SK-N-SH (cell line): ENCODE data around the gene E2F4. TPM values are rescaled to one million over a fixed set of nuclear protein-coding genes. Genes with fewer than 3 reads are reported as not detected.

ENCODE experiments used
- CTCF ChIA-PET: fragments of 300-600, 350-600 bp; formaldehyde crosslinking; extraction: SDS; loops from one replicate; lab custom pipeline; 2021; lab: Yijun Ruan, JAX
- POLR2A ChIA-PET: fragments of 350-600 bp; sonication (Branson Sonifier 250); formaldehyde crosslinking; extraction: SDS; loops from one replicate; lab custom pipeline; 2020; ENCODE audit warnings: antibody characterized with exemption, inconsistent platforms; lab: Yijun Ruan, JAX
- DNase-seq: peaks from one replicate; pipeline ENCODE4 v3.0.0; 2012
- H2AFZ ChIP-seq: fragments of 200-600 bp; sonication (generic); 2 replicates; pipeline ENCODE4 v1.8.1; 2016; ENCODE audit warnings: antibody characterized with exemption, mild to moderate bottlenecking, low read depth
- H3F3A ChIP-seq: fragments of 200-600 bp; sonication (generic); replicated peaks from 2 replicates; pipeline ENCODE3; 2016; ENCODE audit warnings: antibody characterized with exemption, mild to moderate bottlenecking; ENCODE audit not compliant: insufficient read depth
- H3K27ac ChIP-seq, 2 experiments: fragments of 200-500 bp in 1 of 2; fragments of 200-600 bp in 1 of 2; sonication (Bioruptor generic) in 1 of 2; sonication (generic), shearing (Covaris generic) in 1 of 2; 2 replicates each; pipeline versions ENCODE4 v1.5.1 to v1.6.1; 2014 to 2016; ENCODE audit warnings: low read depth in 2 of 2, inconsistent platforms in 1 of 2, low read length in 1 of 2, mild to moderate bottlenecking in 1 of 2, mixed read lengths in 1 of 2
- H3K27me3 ChIP-seq: fragments of 200-600 bp; sonication (generic), shearing (Covaris generic); 2 replicates; pipeline ENCODE4 v1.6.1; 2016; ENCODE audit warnings: mixed run types; ENCODE audit not compliant: insufficient read depth
- H3K36me3 ChIP-seq, 2 experiments: fragments of 200-500 bp in 1 of 2; fragments of 200-600 bp in 1 of 2; sonication (Bioruptor generic) in 1 of 2; sonication (generic) in 1 of 2; replicated peaks in 1 of 2; 2 replicates each; pipeline versions ENCODE3 to v1.5.1; 2014 to 2016; ENCODE audit warnings: low read length in 1 of 2, mild to moderate bottlenecking in 1 of 2; ENCODE audit not compliant: insufficient read depth in 2 of 2, control insufficient read depth in 1 of 2
- H3K4me1 ChIP-seq, 2 experiments: fragments of 200-500 bp in 1 of 2; fragments of 200-600 bp in 1 of 2; sonication (Bioruptor generic) in 1 of 2; sonication (generic), shearing (Covaris generic) in 1 of 2; 2 replicates each; pipeline versions ENCODE4 v1.5.1 to v1.6.1; 2014 to 2016; ENCODE audit warnings: low read depth in 1 of 2, low read length in 1 of 2, mixed run types in 1 of 2; ENCODE audit not compliant: insufficient read depth in 2 of 2, control insufficient read depth in 1 of 2
- H3K4me2 ChIP-seq: fragments of 200-600 bp; sonication (generic), shearing (Covaris generic); 2 replicates; pipeline ENCODE4 v1.6.1; 2017; ENCODE audit warnings: mixed run types
- H3K4me3 ChIP-seq, 2 experiments: fragments of 200-500 bp in 1 of 2; fragments of 200-600 bp in 1 of 2; sonication (Bioruptor generic) in 1 of 2; sonication (generic), shearing (Covaris generic) in 1 of 2; 2 replicates each; pipeline versions ENCODE4 v1.5.1 to v1.8.1; 2014 to 2016; ENCODE audit warnings: low read depth in 2 of 2, inconsistent platforms in 1 of 2, low read length in 1 of 2, mild to moderate bottlenecking in 1 of 2, mixed read lengths in 1 of 2, moderate library complexity in 1 of 2
- H3K79me2 ChIP-seq: fragments of 200-600 bp; sonication (generic); 2 replicates; pipeline ENCODE4 v1.8.1; 2017; ENCODE audit warnings: mild to moderate bottlenecking; ENCODE audit not compliant: insufficient read depth
- H3K9ac ChIP-seq: fragments of 200-600 bp; sonication (generic); 2 replicates; pipeline ENCODE4 v1.6.1; 2017; ENCODE audit warnings: mixed run types
- H3K9me2 ChIP-seq: fragments of 200-600 bp; sonication (generic); 2 replicates; pipeline ENCODE4 v1.6.1; 2017; ENCODE audit warnings: mixed run types
- H3K9me3 ChIP-seq: fragments of 200-600 bp; sonication (generic); 2 replicates; pipeline ENCODE4 v1.6.1; 2017; ENCODE audit warnings: mixed run types, mild to moderate bottlenecking, moderate library complexity
- H4K20me1 ChIP-seq: fragments of 200-600 bp; sonication (generic); 2 replicates; pipeline ENCODE4 v1.6.1; 2017; ENCODE audit warnings: mild to moderate bottlenecking, mixed run types; ENCODE audit not compliant: insufficient read depth
- EP300 ChIP-seq, 2 experiments: IDR thresholded peaks; 2 replicates each; pipeline versions ENCODE4 v1.4.0 to v1.6.1; 2012; ENCODE audit warnings: borderline replicate concordance in 1 of 2, low read depth in 1 of 2, low read length in 1 of 2
- EZH2phosphoT487 ChIP-seq: fragments of 200-600 bp; sonication (generic); IDR thresholded peaks from 2 replicates; pipeline ENCODE4 v1.6.1; 2017; ENCODE audit warnings: low read depth, mixed run types, mild to moderate bottlenecking, antibody characterized with exemption, moderate library complexity, borderline replicate concordance
- FOSL2 ChIP-seq: IDR thresholded peaks from 2 replicates; pipeline ENCODE4 v1.4.0; 2012; ENCODE audit warnings: low read depth, mild to moderate bottlenecking, moderate library complexity, borderline replicate concordance
- FOXJ3 ChIP-seq: sonication (generic); formaldehyde crosslinking; IDR thresholded peaks from 2 replicates; pipeline ENCODE4 v1.5.1; 2020; ENCODE audit warnings: mild to moderate bottlenecking, missing genetic modification reagents
- FOXM1 ChIP-seq: IDR thresholded peaks from 2 replicates; pipeline ENCODE4 v1.4.0; 2012; ENCODE audit warnings: low read depth, mild to moderate bottlenecking
- GATA2 ChIP-seq: sonication (generic); formaldehyde crosslinking; IDR thresholded peaks from 2 replicates; pipeline ENCODE4 v1.5.0; 2020; ENCODE audit warnings: mild to moderate bottlenecking, missing genetic modification reagents
- IRF3 ChIP-seq: fragments of 150-350 bp; IDR thresholded peaks from 2 replicates; pipeline ENCODE4 v1.6.1; 2016; ENCODE audit warnings: mild to moderate bottlenecking, low read depth, low read length
- JUND ChIP-seq: IDR thresholded peaks from 2 replicates; pipeline ENCODE4 v1.4.0; 2012
- MAX ChIP-seq: IDR thresholded peaks from 2 replicates; pipeline ENCODE4 v1.4.0; 2012; ENCODE audit warnings: low read depth
- MEF2A ChIP-seq: IDR thresholded peaks from 2 replicates; pipeline ENCODE4 v1.4.0; 2012; ENCODE audit warnings: low read depth, borderline replicate concordance
- MXI1 ChIP-seq: IDR thresholded peaks from 2 replicates; pipeline ENCODE4 v1.6.1; 2012; ENCODE audit warnings: mild to moderate bottlenecking, low read depth, low read length, improper control_type of control experiment
- NRF1 ChIP-seq: IDR thresholded peaks from 2 replicates; pipeline ENCODE4 v1.6.1; 2012; ENCODE audit warnings: low read depth, mild to moderate bottlenecking, low read length
- POLR2AphosphoS5 ChIP-seq: IDR thresholded peaks from 2 replicates; pipeline ENCODE4 v1.6.1; 2012; ENCODE audit warnings: low read depth, low read length
- RAD21 ChIP-seq: IDR thresholded peaks from 2 replicates; pipeline ENCODE4 v1.6.1; 2012; ENCODE audit warnings: mild to moderate bottlenecking, low read length
- RCOR1 ChIP-seq: fragments of 150-350 bp; IDR thresholded peaks from 2 replicates; pipeline ENCODE4 v1.6.1; 2017; ENCODE audit warnings: antibody characterized with exemption, low read length
- RFX5 ChIP-seq: IDR thresholded peaks from 2 replicates; pipeline ENCODE4 v1.6.1; 2012; ENCODE audit warnings: mild to moderate bottlenecking, improper control_type of control experiment, low read length
- RXRA ChIP-seq: IDR thresholded peaks from 2 replicates; pipeline ENCODE4 v1.4.0; 2012; ENCODE audit warnings: low read depth, mild to moderate bottlenecking, borderline replicate concordance
- SMC3 ChIP-seq: IDR thresholded peaks from 2 replicates; pipeline ENCODE4 v1.6.1; 2012; ENCODE audit warnings: low read depth, low read length, improper control_type of control experiment
- TAF1 ChIP-seq: IDR thresholded peaks from 2 replicates; pipeline ENCODE4 v1.6.1; 2012; ENCODE audit warnings: low read depth, mild to moderate bottlenecking, low read length, moderate library complexity, borderline replicate concordance
- TCF12 ChIP-seq: IDR thresholded peaks from 2 replicates; pipeline ENCODE4 v1.4.0; 2012
- TEAD4 ChIP-seq: IDR thresholded peaks from 2 replicates; pipeline ENCODE4 v1.4.0; 2012; ENCODE audit warnings: mild to moderate bottlenecking, borderline replicate concordance; ENCODE audit not compliant: insufficient read depth
- USF1 ChIP-seq: IDR thresholded peaks from 2 replicates; pipeline ENCODE4 v1.4.0; 2012; ENCODE audit warnings: low read depth, borderline replicate concordance
- USF2 ChIP-seq: fragments of 150-350 bp; IDR thresholded peaks from 2 replicates; pipeline ENCODE4 v1.6.1; 2017; ENCODE audit warnings: antibody characterized with exemption, low read length, low read depth, borderline replicate concordance
- YY1 ChIP-seq: IDR thresholded peaks from 2 replicates; pipeline ENCODE4 v1.4.0; 2012; ENCODE audit warnings: low read depth, mild to moderate bottlenecking
- WGBS: methylation state at CpG from one replicate; pipeline ENCODE4 v1.1.6; 2017; ENCODE audit warnings: low lambda C conversion rate; 5-methylcytosine and 5-hydroxymethylcytosine counted together
- polyA plus RNA-seq, 3 experiments: library from polyadenylated mRNA; depleted of rRNA; stranded (reverse); fragments of >200 nt; gene quantifications; 2 replicates each; pipeline ENCODE4 v1.2.3, GENCODE V29; 2012
- TF ChIP-seq, protein P1 (sequence below): fragments of 200-600 bp; sonication (generic); IDR thresholded peaks from 2 replicates; pipeline ENCODE4 v1.6.1; 2017; ENCODE audit warnings: antibody characterized with exemption, mild to moderate bottlenecking, moderate library complexity

Gene E2F4
- polyA plus RNA-seq, 1 of the 3 experiments (the other 2 are of a cell fraction), result 168 TPM

DNA sequence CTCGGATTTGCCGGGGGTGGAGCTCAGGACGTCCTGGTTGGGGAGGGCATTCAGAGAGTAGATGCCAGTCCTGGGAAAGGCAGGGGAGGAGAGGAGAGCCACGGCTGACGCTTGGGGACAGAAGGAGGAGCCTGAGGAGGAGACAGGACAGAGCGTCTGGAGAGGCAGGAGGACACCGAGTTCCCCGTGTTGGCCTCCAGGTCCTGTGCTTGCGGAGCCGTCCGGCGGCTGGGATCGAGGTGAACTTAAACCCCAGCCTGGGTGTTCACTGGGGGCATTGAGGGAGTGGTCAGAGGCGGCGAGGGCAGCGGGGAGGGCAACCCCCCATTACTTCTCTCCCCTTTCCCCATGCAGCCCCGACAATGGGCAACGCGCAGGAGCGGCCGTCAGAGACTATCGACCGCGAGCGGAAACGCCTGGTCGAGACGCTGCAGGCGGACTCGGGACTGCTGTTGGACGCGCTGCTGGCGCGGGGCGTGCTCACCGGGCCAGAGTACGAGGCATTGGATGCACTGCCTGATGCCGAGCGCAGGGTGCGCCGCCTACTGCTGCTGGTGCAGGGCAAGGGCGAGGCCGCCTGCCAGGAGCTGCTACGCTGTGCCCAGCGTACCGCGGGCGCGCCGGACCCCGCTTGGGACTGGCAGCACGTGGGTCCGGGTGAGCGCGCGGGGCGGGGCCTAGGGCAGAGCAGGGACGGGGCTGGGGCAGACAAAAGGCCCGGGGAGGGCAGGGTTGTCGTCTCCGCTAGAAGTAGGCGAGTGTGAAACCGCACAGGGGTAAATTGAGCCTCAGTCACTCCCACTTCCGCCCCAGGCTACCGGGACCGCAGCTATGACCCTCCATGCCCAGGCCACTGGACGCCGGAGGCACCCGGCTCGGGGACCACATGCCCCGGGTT is 17.9 kb upstream of the E2F4 start (continued):
- TF ChIP-seq, protein P1, sequence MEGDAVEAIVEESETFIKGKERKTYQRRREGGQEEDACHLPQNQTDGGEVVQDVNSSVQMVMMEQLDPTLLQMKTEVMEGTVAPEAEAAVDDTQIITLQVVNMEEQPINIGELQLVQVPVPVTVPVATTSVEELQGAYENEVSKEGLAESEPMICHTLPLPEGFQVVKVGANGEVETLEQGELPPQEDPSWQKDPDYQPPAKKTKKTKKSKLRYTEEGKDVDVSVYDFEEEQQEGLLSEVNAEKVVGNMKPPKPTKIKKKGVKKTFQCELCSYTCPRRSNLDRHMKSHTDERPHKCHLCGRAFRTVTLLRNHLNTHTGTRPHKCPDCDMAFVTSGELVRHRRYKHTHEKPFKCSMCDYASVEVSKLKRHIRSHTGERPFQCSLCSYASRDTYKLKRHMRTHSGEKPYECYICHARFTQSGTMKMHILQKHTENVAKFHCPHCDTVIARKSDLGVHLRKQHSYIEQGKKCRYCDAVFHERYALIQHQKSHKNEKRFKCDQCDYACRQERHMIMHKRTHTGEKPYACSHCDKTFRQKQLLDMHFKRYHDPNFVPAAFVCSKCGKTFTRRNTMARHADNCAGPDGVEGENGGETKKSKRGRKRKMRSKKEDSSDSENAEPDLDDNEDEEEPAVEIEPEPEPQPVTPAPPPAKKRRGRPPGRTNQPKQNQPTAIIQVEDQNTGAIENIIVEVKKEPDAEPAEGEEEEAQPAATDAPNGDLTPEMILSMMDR, result no peak; the same call in 1 of the 2 replicates
- TF ChIP-seq MEF2A (no peak), RCOR1 (0 out of 2 replicates have a peak, but pooled peaks have one; percentile 6), FOXM1 (no peak), YY1 (no peak), USF2 (0 out of 2 replicates have a peak, but pooled peaks have one; percentile 34), FOXJ3 (CRISPR knock-in tag) (peak; percentile 63; the same call in 1 of the 2 replicates), RAD21 (peak; percentile 16; the same call in 1 of the 2 replicates), TEAD4 (no peak), TAF1 (peak; percentile 48; the same call in 1 of the 2 replicates)

GRCh38 chr16:67174706-67175231 is 17.2 kb upstream of the E2F4 start:
- peak; percentile 46 for DNase-seq
- no peak for TF ChIP-seq EZH2phosphoT487
- TF ChIP-seq FOSL2, result no peak
- TF ChIP-seq MXI1, result no peak
- no peak for TF ChIP-seq JUND
- TF ChIP-seq RCOR1, result no peak
- no peak for TF ChIP-seq IRF3
- no peak for TF ChIP-seq TCF12
- no peak for TF ChIP-seq EP300 (IDR thresholded peaks at IDR 0.05; ENCODE audit: borderline replicate concordance in 1 of 2, low read depth in 1 of 2, low read length in 1 of 2)
- TF ChIP-seq POLR2AphosphoS5, result no peak
- no peak for TF ChIP-seq RFX5
- no peak for TF ChIP-seq MAX
- TF ChIP-seq USF1, result no peak
- TF ChIP-seq SMC3, result no peak
- no peak for TF ChIP-seq RXRA
- no peak for TF ChIP-seq GATA2 (CRISPR knock-in tag)
- TF ChIP-seq NRF1, result no peak

More at GRCh38 chr16:67174706-67175231, 17.2 kb upstream of the E2F4 start:
- H3K79me2 ChIP-seq, result peaks cover 19% of the 10 kb centered on the region; the same call in 1 of the 2 replicates
- ChIA-PET CTCF (interaction anchor here (0.6 to 5.1 kb wide), 8 partner anchors 9 to 204 kb away, joined by 3 to 26 read pairs (median 6); partner anchors contain the start of genes FBXL8, MATCAP1 and TRADD), POLR2A (interaction anchor here (0.6 to 3.8 kb wide), 10 partner anchors 8 to 179 kb away, joined by 3 to 37 read pairs (median 6); partner anchors contain the start of genes B3GNT9, HSF4, MATCAP1 and TMEM208)
- H3K27ac ChIP-seq, result peak overlapping the region; percentile 50 to 86; a peak in 3 of 4 replicates
- no peaks in the 10 kb centered on the region for H3K9me3 ChIP-seq
- H3K4me3 ChIP-seq, result peak overlapping the region; percentile 45 to 60
- peak overlapping the region; percentile 48 for H3K9ac ChIP-seq
- H3K4me1 ChIP-seq, result peaks cover 33 to 54% of the 10 kb centered on the region in 2 experiments; a peak in 3 of 4 replicates
- H3K4me2 ChIP-seq, result peak overlapping the region; percentile 86
- H3F3A ChIP-seq, result peaks cover 42% of the 10 kb centered on the region
- 84% methylated on average over 13 of the region's 31 CpGs for WGBS
- H3K9me2 ChIP-seq, result no peaks in the 10 kb centered on the region
- H4K20me1 ChIP-seq, result peaks cover 10% of the 10 kb centered on the region
- no peak overlapping the region for H2AFZ ChIP-seq
- no peaks in the 10 kb centered on the region for H3K27me3 ChIP-seq
- H3K36me3 ChIP-seq, result peaks cover 6 to 8% of the 10 kb centered on the region in 2 experiments
